ENCODE results near the gene RFX4. TPM values are rescaled to one million over a fixed set of nuclear protein-coding genes. Genes with fewer than 3 reads are reported as not detected.
A peak's percentile ranks its signal among the peaks of the same experiment; 100 is the strongest.

Gene RFX4
- total and polyA plus RNA-seq, 9 of the 15 experiments (the other 6 are each of a cell fraction or from before 2014, with no cell fraction given) = not detected

- POLR2A ChIA-PET = no interaction called here
- H3K9me3 ChIP-seq (replicated peaks; ENCODE audit: control insufficient read depth, insufficient read depth, low read depth, low read length) = peaks cover 4% of the 10 kb centered on the region
- no peak overlapping the region; the same call in 1 of the 2 replicates for H2AFZ ChIP-seq (ENCODE audit: low read depth, low read length)
- H4K20me1 ChIP-seq (replicated peaks; ENCODE audit: control insufficient read depth, insufficient read depth, low read length) = no peaks in the 10 kb centered on the region
- peak; percentile 60 for ATAC-seq
- no peaks in the 10 kb centered on the region for H3K27me3 ChIP-seq (ENCODE audit: control insufficient read depth in 2 of 2, insufficient read depth in 2 of 2, low read length in 2 of 2)
- H3K27ac ChIP-seq (ENCODE audit: extremely low read depth, low read depth, low read length) = no peak overlapping the region
- intact Hi-C loops (cut with micrococcal nuclease) (no loop called here), in situ Hi-C loops (cut with MboI) (no loop called here)
- FAIRE-seq = no peak
- H3K4me2 ChIP-seq (ENCODE audit: insufficient read depth, low read length) = no peak overlapping the region
- no peak overlapping the region for H3K9ac ChIP-seq (ENCODE audit: insufficient read depth in 1 of 2, low read depth in 2 of 2, low read length in 2 of 2)
- CTCF ChIA-PET (ENCODE audit: low intra/inter-chr PET ratio) = no interaction called here
- WGBS (ENCODE audit: insufficient coverage, low coverage, missing lambda C conversion rate) = 25% methylated on average over 9 of the region's 9 CpGs
- peaks cover 3 to 6% of the 10 kb centered on the region in 2 experiments; a peak in 2 of 5 replicates for H3K4me1 ChIP-seq (replicated peaks in 1 of 2; ENCODE audit: control insufficient read depth in 2 of 2, insufficient read depth in 2 of 2, low read length in 2 of 2)
- BruUV-seq (replicated peaks) = no TSS peak
- no peak for TF ChIP-seq GABPB2 (CRISPR knock-in tag; conservative IDR thresholded peaks at IDR 0.05)
- no peak for TF ChIP-seq ZC3H8 (IDR thresholded peaks at IDR 0.05)
- no peak for TF ChIP-seq CEBPB (tag; IDR thresholded peaks at IDR 0.05)
- no peak for TF ChIP-seq KHSRP (IDR thresholded peaks at IDR 0.05)
- no peak for TF ChIP-seq TEAD1 (CRISPR knock-in tag; IDR thresholded peaks at IDR 0.05)
- TF ChIP-seq TCF7 (IDR thresholded peaks at IDR 0.05; ENCODE audit: borderline replicate concordance) = no peak
- no peak; the same call in 1 of the 2 replicates for TF ChIP-seq NR2C1 (IDR thresholded peaks at IDR 0.05)
- peak; percentile 25; the same call in 1 of the 2 replicates for TF ChIP-seq NR2C1 (tag; IDR thresholded peaks at IDR 0.05)
- TF ChIP-seq, protein P1, sequence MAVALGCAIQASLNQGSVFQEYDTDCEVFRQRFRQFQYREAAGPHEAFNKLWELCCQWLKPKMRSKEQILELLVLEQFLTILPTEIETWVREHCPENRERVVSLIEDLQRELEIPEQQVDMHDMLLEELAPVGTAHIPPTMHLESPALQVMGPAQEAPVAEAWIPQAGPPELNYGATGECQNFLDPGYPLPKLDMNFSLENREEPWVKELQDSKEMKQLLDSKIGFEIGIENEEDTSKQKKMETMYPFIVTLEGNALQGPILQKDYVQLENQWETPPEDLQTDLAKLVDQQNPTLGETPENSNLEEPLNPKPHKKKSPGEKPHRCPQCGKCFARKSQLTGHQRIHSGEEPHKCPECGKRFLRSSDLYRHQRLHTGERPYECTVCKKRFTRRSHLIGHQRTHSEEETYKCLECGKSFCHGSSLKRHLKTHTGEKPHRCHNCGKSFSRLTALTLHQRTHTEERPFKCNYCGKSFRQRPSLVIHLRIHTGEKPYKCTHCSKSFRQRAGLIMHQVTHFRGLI (CRISPR knock-in tag; IDR thresholded peaks at IDR 0.05) = no peak
- no peak for TF ChIP-seq ZSCAN32 (CRISPR knock-in tag; IDR thresholded peaks at IDR 0.05)
- TF ChIP-seq CLOCK (CRISPR knock-in tag; IDR thresholded peaks at IDR 0.05; ENCODE audit: borderline replicate concordance) = no peak
- TF ChIP-seq TBL1XR1 (IDR thresholded peaks at IDR 0.05; ENCODE audit: low read length in 2 of 2) = no peak
- TF ChIP-seq IFI16 (CRISPR knock-in tag; IDR thresholded peaks at IDR 0.05) = no peak
- TF ChIP-seq, protein P2, sequence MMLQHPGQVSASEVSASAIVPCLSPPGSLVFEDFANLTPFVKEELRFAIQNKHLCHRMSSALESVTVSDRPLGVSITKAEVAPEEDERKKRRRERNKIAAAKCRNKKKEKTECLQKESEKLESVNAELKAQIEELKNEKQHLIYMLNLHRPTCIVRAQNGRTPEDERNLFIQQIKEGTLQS (IDR thresholded peaks at IDR 0.05) = peak; percentile 11; the same call in 1 of the 2 replicates
- TF ChIP-seq, protein P2 (CRISPR knock-in tag; conservative IDR thresholded peaks at IDR 0.05) = no peak
- TF ChIP-seq XRCC4 (IDR thresholded peaks at IDR 0.05; ENCODE audit: extremely low read depth, insufficient read depth, insufficient read length) = no peak
- no peak for TF ChIP-seq MYNN (IDR thresholded peaks at IDR 0.05)
- TF ChIP-seq MYNN (CRISPR knock-in tag; IDR thresholded peaks at IDR 0.05) = no peak
- TF ChIP-seq MEIS2 (IDR thresholded peaks at IDR 0.05; ENCODE audit: partially characterized antibody) = no peak
- TF ChIP-seq SMARCA4 (IDR thresholded peaks at IDR 0.05) = no peak
- no peaks in the 10 kb centered on the region for H3K9me1 ChIP-seq (ENCODE audit: control insufficient read depth, insufficient read depth, low read length)
- no peak overlapping the region for H3K4me3 ChIP-seq
- peak in 1 of 4 experiments; percentile 34 for DNase-seq (ENCODE audit: extremely low read depth in 1 of 4, low spot score in 3 of 4)
- no peaks in the 10 kb centered on the region for H3K79me2 ChIP-seq (ENCODE audit: control insufficient read depth, insufficient read depth, low read length)
- H3K36me3 ChIP-seq (ENCODE audit: control insufficient read depth, insufficient read depth, low read length) = no peaks in the 10 kb centered on the region
Observed at GRCh38 chr12:106767954-106768822, 185.4 kb downstream of the RFX4 start.
